Heart left ventricle (tissue), 16 donors: ENCODE results near the gene PDE6A. TPM values are rescaled to one million over a fixed set of nuclear protein-coding genes. Genes with fewer than 3 reads are reported as not detected.
A peak's percentile ranks its signal among the peaks of the same experiment; 100 is the strongest.

ENCODE experiments used
- ATAC-seq, 4 donors: fragments of 200-7000 bp; cut with Tn5 transposase; one replicate each; pipeline ENCODE4 v1.9.1; 2020 to 2022; ENCODE audit warnings: moderate library complexity in 4 of 4, mild to moderate bottlenecking in 3 of 4, moderate number of reproducible peaks in 1 of 4
- DNase-seq, 5 donors: peaks; one replicate each; pipeline ENCODE4 v3.0.0-alpha.2; 2020
- H3K27ac ChIP-seq, 12 donors: fragments of 200-600 bp; sonication (generic) in 4 of 12; one replicate each; pipeline versions ENCODE4 v1.5.0 to v1.8.0; 2016 to 2022; ENCODE audit warnings: mild to moderate bottlenecking in 2 of 12
- H3K27me3 ChIP-seq, 9 donors: fragments of 200-600 bp; sonication (generic) in 2 of 9; one replicate each; pipeline versions ENCODE4 v1.5.1 to v1.8.0; 2016 to 2022; ENCODE audit warnings: mild to moderate bottlenecking in 3 of 9
- H3K36me3 ChIP-seq, 9 donors: fragments of 200-600 bp; sonication (generic) in 2 of 9; one replicate each; pipeline versions ENCODE4 v1.5.0 to v1.8.0; 2018 to 2022; ENCODE audit warnings: mild to moderate bottlenecking in 2 of 9
- H3K4me1 ChIP-seq, 12 donors: fragments of 200-600 bp; sonication (generic) in 4 of 12; one replicate each; pipeline versions ENCODE4 v1.5.0 to v1.8.0; 2016 to 2022; ENCODE audit warnings: mild to moderate bottlenecking in 3 of 12
- H3K4me3 ChIP-seq, 12 donors: fragments of 200-600 bp; sonication (generic) in 4 of 12; one replicate each; pipeline versions ENCODE4 v1.5.0 to v1.8.0; 2017 to 2022; ENCODE audit warnings: mild to moderate bottlenecking in 9 of 12, moderate library complexity in 4 of 12
- H3K9me3 ChIP-seq, 12 donors: fragments of 200-600 bp; sonication (generic) in 4 of 12; one replicate each; pipeline versions ENCODE4 v1.5.0 to v1.8.0; 2016 to 2022; ENCODE audit warnings: mild to moderate bottlenecking in 1 of 12
- CTCF ChIP-seq, 12 donors: fragments of 200-600 bp; sonication (generic) in 4 of 12; IDR thresholded peaks; one replicate each; pipeline versions ENCODE4 v1.5.0 to v1.8.0; 2018 to 2022; ENCODE audit warnings: antibody characterized with exemption in 12 of 12, mild to moderate bottlenecking in 5 of 12
- POLR2A ChIP-seq, 2 donors: fragments of 450-650 bp; IDR thresholded peaks; one replicate each; pipeline ENCODE4 v1.6.1; 2017; ENCODE audit warnings: antibody characterized with exemption in 2 of 2, mild to moderate bottlenecking in 2 of 2, moderate library complexity in 2 of 2
- WGBS, 4 donors: extraction: QIAGEN DNeasy Blood & Tissue Kit in 2 of 4; methylation state at CpG; one replicate each; pipeline versions ENCODE4 v1.1.5 to v1.1.7; 2013 to 2018; 5-methylcytosine and 5-hydroxymethylcytosine counted together
- intact Hi-C, 10 donors: fragments of 100-400 bp; cut with DNase I; formaldehyde crosslinking; loops; one replicate each; pipeline versions ENCODE4 v1.11.1 to v1.14.2; 2022
- polyA plus RNA-seq, 2 donors: library from polyadenylated mRNA; stranded (reverse); fragments of 200-250 nt; gene quantifications; one replicate each; pipeline ENCODE4 v1.2.3, GENCODE V29; 2013
- total RNA-seq, 9 donors: library from RNA; depleted of rRNA in 2 of 9; stranded (reverse); fragments of >200 nt in 2 of 9; fragmentation: NEBNext Ultra II Directional in 3 of 9; extraction: Animal tissue kit (Norgen Biotek cat#: 25700) in 3 of 9; gene quantifications; one replicate each; pipeline versions ENCODE4 v1.1.0 to v1.2.4, GENCODE V29; 2016 to 2023
- donor health status: ischemic (EF 13 %, LVEDD 7.1; RV severe dilation, severe dysfunction).
- donor health status: healthy with polysubstance abuse.
- donor health status: DM: no; HTN: yes; CAD: no.
- donor health status: DM: no; HTN: no; CAD: no.
- donor health status: ischemic (EF 25% LVEDD 6.9; RV normal size, moderate dysfunction).
- donor health status: ischemic (EF 25% LVEDD 5.7; RV mildly dilated, moderate dysfunction).
- donor health status: healthy.
- donor health status: DM: yes; HTN: yes; CAD: no.
- donor health status: ischemic (EF 35%, LVEDD 5.7; RV mildly dilated, moderate dysfunction).
- donor health status: nonischemic (EF 11% LVEDD 7.7; RV severe dilation, severe dysfunction).
- donor health status: DM: yes; HTN: yes; CAD: no.
- donor health status: PGD.
- donor health status: ischemic (EF 29% LVEDD 5.4; RV normal size, mild dysfunction).
- donor health status: nonischemic (EF 23%, LVEDD 6.1; RV moderate dilation, normal function).

Gene PDE6A
- total and polyA plus RNA-seq, 11 donors: 0.04 to 0.35 (median 0.11) TPM; not detected in 1

GRCh38 chr5:149834246-149834855, 110.2 kb downstream of the PDE6A start:
- H3K36me3 ChIP-seq: peaks cover 0 to 96% (median 74%) of the 10 kb centered on the region in 9 donors
- H3K27me3 ChIP-seq: no peaks in the 10 kb centered on the region
- ATAC-seq (peak in 3 of 4 donors; percentile 24 to 44 (median 32)), DNase-seq (peak in 1 of 5 donors; percentile 56)
- H3K27ac ChIP-seq: peak overlapping the region in 3 of 12 donors; percentile 5 to 39 (median 9)
- intact Hi-C loops: loop anchor here in 6 of 10 donors (1.0 to 10.0 kb wide), 6 partner anchors 18 to 380 kb away; partner anchors contain the start of gene SLC26A2 (in 1 of the 6)
- H3K4me3 ChIP-seq: no peak overlapping the region
- TF ChIP-seq POLR2A (IDR thresholded peaks at IDR 0.05) (no peak), CTCF (IDR thresholded peaks at IDR 0.05) (peak; percentile 28 to 74 (median 58))
- no peaks in the 10 kb centered on the region for H3K9me3 ChIP-seq
- WGBS, 4 donors: 34 to 51% (median 44%) methylated on average over 5 of the region's 5 CpGs
- peaks cover 0 to 29% (median 9%) of the 10 kb centered on the region in 12 donors for H3K4me1 ChIP-seq

- H3K4me3 ChIP-seq: no peak overlapping the region
- H3K27ac ChIP-seq: no peak overlapping the region
- WGBS, 4 donors: 82 to 89% (median 85%) methylated on average over 27 to 30 of the region's 30 CpGs
- TF ChIP-seq CTCF (IDR thresholded peaks at IDR 0.05) (no peak), POLR2A (IDR thresholded peaks at IDR 0.05) (no peak)
- no peaks in the 10 kb centered on the region for H3K9me3 ChIP-seq
- peaks cover 0 to 93% (median 68%) of the 10 kb centered on the region in 9 donors for H3K36me3 ChIP-seq
- no peak for ATAC-seq
- no peak for DNase-seq
- no peaks in the 10 kb centered on the region for H3K27me3 ChIP-seq
- intact Hi-C loops: loop anchor here in 5 of 10 donors (5.0 to 10.0 kb wide), 3 partner anchors 129 to 382 kb away; partner anchors contain the start of gene SLC26A2 (in 1 of the 5)
- peaks cover 0 to 30% (median 8%) of the 10 kb centered on the region in 12 donors for H3K4me1 ChIP-seq
These were observed 111.3 kb downstream of the PDE6A start for GRCh38 chr5:149833116-149833827.

- no peak for ATAC-seq
These were observed 112.0 kb downstream of the PDE6A start for GRCh38 chr5:149832636-149833035.

More at GRCh38 chr5:149832636-149833035, 112.0 kb downstream of the PDE6A start:
- Histone ChIP-seq H3K27ac (no peak overlapping the region), H3K4me1 (peaks cover 0 to 30% (median 14%) of the 10 kb centered on the region in 12 donors), H3K9me3 (no peaks in the 10 kb centered on the region), H3K4me3 (no peak overlapping the region), H3K36me3 (peaks cover 0 to 93% (median 67%) of the 10 kb centered on the region in 9 donors), H3K27me3 (no peaks in the 10 kb centered on the region)
- WGBS, 4 donors: 86 to 94% (median 93%) methylated on average over 9 to 12 of the region's 12 CpGs
- TF ChIP-seq CTCF (IDR thresholded peaks at IDR 0.05) (no peak), POLR2A (IDR thresholded peaks at IDR 0.05) (no peak)
- no peak for DNase-seq
- intact Hi-C loops: loop anchor here in 5 of 10 donors (5.0 to 10.0 kb wide), 3 partner anchors 130 to 382 kb away; partner anchors contain the start of gene SLC26A2 (in 1 of the 5)
